ENCODE measurements around the gene PACRG. TPM values are rescaled to one million over a fixed set of nuclear protein-coding genes. Genes with fewer than 3 reads are reported as not detected.
A peak's percentile ranks its signal among the peaks of the same experiment; 100 is the strongest.

The PACRG gene
- total and polyA plus RNA-seq, 2 of the 8 experiments (the other 6 are each of a cell fraction or from before 2014, with no cell fraction given) = 0.44 to 0.54 TPM

DNA sequence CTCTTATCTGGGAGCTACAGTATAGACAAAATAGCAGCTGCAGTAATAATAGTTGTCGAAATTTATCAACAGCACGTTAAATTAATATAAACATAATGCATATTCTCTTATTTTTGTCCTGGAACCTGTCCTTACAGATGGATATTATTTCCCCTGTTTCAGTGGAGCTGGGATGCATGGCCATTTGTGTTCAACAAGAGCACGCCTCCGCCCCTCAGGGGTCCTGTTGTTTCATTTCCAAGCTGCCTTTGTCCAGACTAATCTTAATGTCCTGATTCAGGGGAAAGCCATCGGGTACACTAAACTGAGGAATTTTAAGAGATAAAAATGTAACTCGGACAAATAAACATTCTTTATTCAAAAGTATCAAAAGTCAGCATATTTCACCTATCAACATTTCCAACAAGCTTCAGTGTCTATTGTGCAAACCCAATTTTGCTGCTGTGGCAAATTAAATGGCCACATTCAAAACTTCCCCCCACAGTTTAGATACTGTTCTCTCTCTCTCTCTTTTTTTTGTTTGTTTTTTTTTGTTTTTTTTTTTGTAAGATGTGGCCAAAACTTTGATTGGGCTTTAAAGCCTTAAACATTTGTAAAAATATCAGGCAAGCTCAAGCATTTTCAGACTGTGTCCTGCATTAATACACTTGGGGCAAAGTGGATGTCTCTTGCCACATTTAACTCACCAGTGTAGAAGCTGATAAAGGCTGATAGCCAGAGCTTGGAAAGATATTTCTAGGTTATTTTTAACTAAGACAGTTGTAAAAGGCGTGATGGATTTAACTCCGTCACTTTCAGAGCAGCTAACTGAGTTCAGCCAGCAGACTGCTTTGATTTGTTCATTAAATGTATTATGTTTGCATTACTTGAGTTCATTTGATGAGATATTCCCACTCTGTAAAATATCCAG is 574.2 kb downstream of the PACRG start:
- no peak overlapping the region for H2BK12ac ChIP-seq (ENCODE audit: low read depth, low read length)
- no peaks in the 10 kb centered on the region for H3K27me3 ChIP-seq (replicated peaks in 1 of 4; ENCODE audit: control insufficient read depth in 3 of 4, extremely low read depth in 1 of 4, insufficient read depth in 3 of 4, low read length in 3 of 4)
- POLR2A ChIA-PET (ENCODE audit: partially characterized antibody) = interaction anchor here (0.8 kb wide), 1 partner anchor 11 kb away, joined by 3 read pairs; no protein-coding TSS in a partner anchor
- H3K18ac ChIP-seq (ENCODE audit: extremely low read depth, low read length) = no peak overlapping the region
- no peak overlapping the region for H3K4me2 ChIP-seq (ENCODE audit: insufficient read depth in 1 of 2, low read depth in 2 of 2, low read length in 2 of 2)
- H2BK20ac ChIP-seq (ENCODE audit: low read length) = no peak overlapping the region
- no peak overlapping the region for H2AK5ac ChIP-seq (ENCODE audit: low read depth, low read length)
- no peaks in the 10 kb centered on the region for H3K79me1 ChIP-seq (ENCODE audit: low read depth, low read length)
- no peak overlapping the region for H3K27ac ChIP-seq (ENCODE audit: low read depth, low read length)
- no peaks in the 10 kb centered on the region for H3K36me3 ChIP-seq (ENCODE audit: control insufficient read depth in 2 of 4, insufficient read depth in 4 of 4, low read length in 3 of 4)
- no peak overlapping the region for H3K23ac ChIP-seq (ENCODE audit: insufficient read length)
- H3K4me3 ChIP-seq (ENCODE audit: extremely low read depth in 1 of 4, insufficient read depth in 2 of 4, low read depth in 3 of 4, low read length in 4 of 4) = no peak overlapping the region
- H3K79me2 ChIP-seq (ENCODE audit: control insufficient read depth in 1 of 2, insufficient read depth in 2 of 2, low read length in 2 of 2) = no peaks in the 10 kb centered on the region
- CTCF ChIA-PET (ENCODE audit: partially characterized antibody) = interaction anchor here (0.7 to 1.2 kb wide), 3 partner anchors 18 to 132 kb away, joined by 3 to 4 read pairs (median 3); no protein-coding TSS in a partner anchor
- H3K23me2 ChIP-seq (ENCODE audit: low read depth, low read length) = no peaks in the 10 kb centered on the region
- 0 out of 4 replicates have a peak, but pooled peaks cover 0 to 3% of the 10 kb centered on the region in 2 experiments for H3K9me3 ChIP-seq (ENCODE audit: insufficient read depth in 2 of 2, low read depth in 1 of 2, low read length in 1 of 2)
- H2BK120ac ChIP-seq (replicated peaks; ENCODE audit: low read depth, low read length) = no peak overlapping the region
- WGBS, 2 experiments (ENCODE audit: extremely low coverage in 1 of 2, insufficient coverage in 1 of 2, insufficient read length in 1 of 2, insufficient replicate concordance in 2 of 2, low coverage in 1 of 2, low lambda C conversion rate in 2 of 2, missing lambda C conversion rate in 1 of 2) = 83% methylated on average over 8 of the region's 8 CpGs; no CpG with 5 or more reads in 1 of the 2 experiments
- no peak for DNase-seq (ENCODE audit: low read depth in 1 of 2, low spot score in 2 of 2)
- no peak overlapping the region for H2BK5ac ChIP-seq (ENCODE audit: low read depth, low read length)
- no peak overlapping the region for H3K56ac ChIP-seq (replicated peaks; ENCODE audit: insufficient read length, low read depth, low read length)
- no peak overlapping the region for H3K14ac ChIP-seq (ENCODE audit: insufficient read length)
- no peak overlapping the region for H2BK15ac ChIP-seq (ENCODE audit: low read length)
- no peak overlapping the region for H4K8ac ChIP-seq (ENCODE audit: extremely low read depth, insufficient read depth, low read length)
- H4K20me1 ChIP-seq (replicated peaks in 1 of 2; ENCODE audit: control insufficient read depth in 1 of 2, insufficient read depth in 2 of 2, low read length in 2 of 2) = no peaks in the 10 kb centered on the region
- H3K4me1 ChIP-seq (replicated peaks in 1 of 4; ENCODE audit: control insufficient read depth in 3 of 4, insufficient read depth in 4 of 4, low read length in 3 of 4) = no peaks in the 10 kb centered on the region
- no peak overlapping the region for H3K9ac ChIP-seq (replicated peaks in 1 of 4; ENCODE audit: extremely low read depth in 1 of 4, low read depth in 3 of 4, low read length in 3 of 4)
- no peak overlapping the region for H4K91ac ChIP-seq (replicated peaks; ENCODE audit: insufficient read length, low read length)
- 0 out of 2 replicates have a peak overlapping the region, but pooled peaks have one; percentile 58 for H2AFZ ChIP-seq (ENCODE audit: low read length)
- no peak for FAIRE-seq
- no peak overlapping the region for H4K5ac ChIP-seq (ENCODE audit: insufficient read length, low read depth, low read length)
- H3K4ac ChIP-seq (replicated peaks; ENCODE audit: insufficient read length, low read depth, low read length) = no peak overlapping the region
- TF ChIP-seq PHF8 (conservative IDR thresholded peaks at IDR 0.05; ENCODE audit: low read depth, low read length) (no peak), BCL11A (IDR thresholded peaks at IDR 0.05; ENCODE audit: low read depth in 2 of 2, low read length in 2 of 2) (no peak), CBX8 (IDR thresholded peaks at IDR 0.05; ENCODE audit: borderline replicate concordance, low read depth, low read length) (no peak), CREB1 (IDR thresholded peaks at IDR 0.05) (no peak), SP1 (IDR thresholded peaks at IDR 0.05; ENCODE audit: low read depth, low read length) (no peak), CHD2 (IDR thresholded peaks at IDR 0.05; ENCODE audit: low read length) (no peak), ASH2L (IDR thresholded peaks at IDR 0.05; ENCODE audit: low read length) (no peak), JUND (IDR thresholded peaks at IDR 0.05; ENCODE audit: low read length) (no peak)
